GM23338 (cell line): ENCODE measurements around the gene RBM38. TPM values are rescaled to one million over a fixed set of nuclear protein-coding genes. Genes with fewer than 3 reads are reported as not detected.

Source experiments
- ATAC-seq: fragments of 200-7000 bp; cut with Tn5 transposase; 3 replicates; pipeline ENCODE4 v1.9.1; 2020
- DNase-seq: peaks from one replicate; pipeline ENCODE4 v3.0.0-alpha.2; 2015; ENCODE audit warnings: low spot score
- H2AFZ ChIP-seq: fragments of 200-600 bp; sonication (generic); 2 replicates; pipeline ENCODE4 v1.8.0; 2016; ENCODE audit warnings: antibody characterized with exemption, mild to moderate bottlenecking, moderate library complexity
- H3F3A ChIP-seq: fragments of 200-600 bp; sonication (generic); replicated peaks from 2 replicates; pipeline ENCODE4 v1.8.0; 2017; ENCODE audit warnings: antibody characterized with exemption, mixed run types, low read depth
- H3K27ac ChIP-seq: fragments of 200-600 bp; sonication (generic); 2 replicates; pipeline ENCODE4 v1.6.1; 2016; ENCODE audit warnings: low read depth
- H3K27me3 ChIP-seq: fragments of 200-600 bp; sonication (generic); 2 replicates; pipeline ENCODE4 v1.8.0; 2016; ENCODE audit warnings: mild to moderate bottlenecking, mixed run types, moderate library complexity; ENCODE audit not compliant: insufficient read depth
- H3K36me3 ChIP-seq: fragments of 200-600 bp; sonication (generic); 2 replicates; pipeline ENCODE4 v1.8.0; 2016; ENCODE audit warnings: mild to moderate bottlenecking; ENCODE audit not compliant: insufficient read depth
- H3K4me1 ChIP-seq: fragments of 200-600 bp; sonication (generic); 2 replicates; pipeline ENCODE4 v1.8.0; 2016; ENCODE audit warnings: mild to moderate bottlenecking, moderate library complexity; ENCODE audit not compliant: insufficient read depth
- H3K4me2 ChIP-seq: fragments of 200-600 bp; sonication (generic); 2 replicates; pipeline ENCODE4 v1.7.1; 2017; ENCODE audit warnings: mixed run types
- H3K4me3 ChIP-seq: fragments of 200-600 bp; sonication (generic); 2 replicates; pipeline ENCODE4 v1.6.1; 2016; ENCODE audit warnings: mixed run types
- H3K79me2 ChIP-seq: fragments of 200-600 bp; sonication (generic); replicated peaks from 2 replicates; pipeline ENCODE4 v1.8.0; 2017; ENCODE audit warnings: mild to moderate bottlenecking; ENCODE audit not compliant: insufficient read depth
- H3K9me2 ChIP-seq: fragments of 200-600 bp; sonication (generic); 2 replicates; pipeline ENCODE4 v1.8.0; 2017; ENCODE audit not compliant: insufficient read depth
- H4K20me1 ChIP-seq: fragments of 200-600 bp; sonication (generic); replicated peaks from 2 replicates; pipeline ENCODE4 v1.8.0; 2017; ENCODE audit warnings: mild to moderate bottlenecking; ENCODE audit not compliant: insufficient read depth
- H3K27ac Mint-ChIP-seq: 2 replicates; pipeline ENCODE4 v1.8.0; 2020; ENCODE audit warnings: inconsistent platforms, mild to moderate bottlenecking, moderate library complexity, mixed read lengths
- H3K27me3 Mint-ChIP-seq: 3 replicates; pipeline ENCODE4 v1.8.0; 2022; ENCODE audit warnings: low read depth, mild to moderate bottlenecking, moderate library complexity, mixed read lengths, inconsistent platforms; ENCODE audit not compliant: insufficient read depth, poor library complexity
- H3K36me3 Mint-ChIP-seq: 3 replicates; pipeline ENCODE4 v1.8.0; 2021; ENCODE audit warnings: low read depth, mild to moderate bottlenecking, inconsistent platforms, moderate library complexity, mixed read lengths
- H3K4me1 Mint-ChIP-seq: 3 replicates; pipeline ENCODE4 v1.8.0; 2020; ENCODE audit warnings: mild to moderate bottlenecking, inconsistent platforms, mixed read lengths
- H3K4me3 Mint-ChIP-seq: 3 replicates; pipeline ENCODE4 v1.8.0; 2021; ENCODE audit warnings: moderate library complexity, mild to moderate bottlenecking, inconsistent platforms, mixed read lengths
- H3K9me3 Mint-ChIP-seq: 3 replicates; pipeline ENCODE4 v1.8.0; 2020; ENCODE audit warnings: moderate library complexity, mild to moderate bottlenecking, inconsistent platforms, mixed read lengths
- CREB1 ChIP-seq: fragments of 250-450 bp; sonication (Bioruptor Pico); IDR thresholded peaks from 2 replicates; pipeline ENCODE4 v1.5.0; 2020; ENCODE audit warnings: low read depth, mild to moderate bottlenecking, moderate library complexity
- CTCF ChIP-seq, 2 experiments: fragments of 200-600 bp in 1 of 2; sonication (generic) in 1 of 2; conservative IDR thresholded peaks; 2 replicates each; pipeline versions ENCODE4 v1.5.1 to v1.6.1; 2016 to 2017; ENCODE audit warnings: antibody characterized with exemption in 2 of 2, low read depth in 2 of 2, mild to moderate bottlenecking in 2 of 2, moderate library complexity in 1 of 2
- JUNB ChIP-seq: IDR thresholded peaks from one replicate; pipeline ENCODE4 v1.6.1; 2016; ENCODE audit warnings: antibody characterized with exemption; ENCODE audit not compliant: unreplicated experiment
- NANOG ChIP-seq: IDR thresholded peaks from 2 replicates; pipeline ENCODE4 v1.6.1; 2016; ENCODE audit warnings: antibody characterized with exemption, borderline replicate concordance
- REST ChIP-seq: IDR thresholded peaks from one replicate; pipeline ENCODE4 v1.6.1; 2018; ENCODE audit warnings: antibody characterized with exemption; ENCODE audit not compliant: unreplicated experiment
- ZNF331 ChIP-seq: fragments of 250-450 bp; sonication (Bioruptor Pico); IDR thresholded peaks from 2 replicates; pipeline ENCODE4 v1.5.0; 2020; ENCODE audit warnings: low read depth, mild to moderate bottlenecking, moderate library complexity
- polyA plus RNA-seq: library from polyadenylated mRNA; unstranded; fragments of >200 nt; fragmentation: Nextera tagmentation; extraction: Ambion mirVana; gene quantifications from 2 replicates; pipeline ENCODE4 v1.2.1, GENCODE V29; 2016
- total RNA-seq: library from RNA; depleted of rRNA; stranded (reverse); fragments of >200 nt; shearing (Covaris generic); gene quantifications from 2 replicates; pipeline ENCODE4 v1.2.3, GENCODE V29; 2014

RBM38 gene
- total and polyA plus RNA-seq, 2 experiments from 2014 or later: 22.9 to 80.5 TPM

- TF ChIP-seq REST: no peak
- TF ChIP-seq JUNB: no peak
- no peak for TF ChIP-seq ZNF331
- TF ChIP-seq CTCF (conservative IDR thresholded peaks at IDR 0.05; ENCODE audit: low read depth in 2 of 2): no peak
- no peak for TF ChIP-seq NANOG
These were observed 48.8 kb downstream of the RBM38 start (continued) for GRCh38 chr20:57439993-57440392.

- Histone ChIP-seq H3K4me1 (no peaks in the 10 kb centered on the region), H3F3A (no peaks in the 10 kb centered on the region), H3K9me2 (no peaks in the 10 kb centered on the region), H2AFZ (peak overlapping the region; percentile 87), H4K20me1 (no peaks in the 10 kb centered on the region), H3K79me2 (no peaks in the 10 kb centered on the region), H3K27me3 (no peaks in the 10 kb centered on the region), H3K27ac (no peak overlapping the region), H3K4me2 (no peak overlapping the region), H3K4me3 (no peak overlapping the region), H3K36me3 (no peaks in the 10 kb centered on the region)
- no peaks in the 10 kb centered on the region for H3K36me3 Mint-ChIP-seq
- TF ChIP-seq NANOG (no peak), JUNB (no peak)
- peaks cover 14% of the 10 kb centered on the region for H3K4me1 Mint-ChIP-seq
- H3K9me3 Mint-ChIP-seq: no peaks in the 10 kb centered on the region; the same call in 2 of the 3 replicates
- ATAC-seq (peak; percentile 74), DNase-seq (peak; percentile 42)
- no peak overlapping the region for H3K4me3 Mint-ChIP-seq
- H3K27ac Mint-ChIP-seq: no peak overlapping the region; the same call in 1 of the 2 replicates
- H3K27me3 Mint-ChIP-seq: peaks cover 14% of the 10 kb centered on the region
These were observed 49.7 kb downstream of the RBM38 start for GRCh38 chr20:57440678-57441509.

- H4K20me1 ChIP-seq: no peaks in the 10 kb centered on the region
- no peaks in the 10 kb centered on the region for H3K27me3 ChIP-seq
- no peaks in the 10 kb centered on the region for H3K79me2 ChIP-seq
- DNase-seq (no peak), ATAC-seq (no peak)
- H3F3A ChIP-seq: no peaks in the 10 kb centered on the region
- Mint-ChIP-seq H3K27ac (no peak overlapping the region; the same call in 1 of the 2 replicates), H3K4me3 (no peak overlapping the region), H3K9me3 (no peaks in the 10 kb centered on the region; the same call in 2 of the 3 replicates), H3K4me1 (peaks cover 11% of the 10 kb centered on the region), H3K27me3 (peaks cover 14% of the 10 kb centered on the region), H3K36me3 (no peaks in the 10 kb centered on the region)
- H3K9me2 ChIP-seq: no peaks in the 10 kb centered on the region
- no peak overlapping the region for H3K4me3 ChIP-seq
- peak overlapping the region; percentile 87 for H2AFZ ChIP-seq
- no peak for TF ChIP-seq CREB1 (CRISPR knock-in tag)
- H3K4me2 ChIP-seq: no peak overlapping the region
- no peaks in the 10 kb centered on the region for H3K36me3 ChIP-seq
- H3K27ac ChIP-seq: no peak overlapping the region
- no peaks in the 10 kb centered on the region for H3K4me1 ChIP-seq
These were observed 50.4 kb downstream of the RBM38 start for GRCh38 chr20:57441510-57442154.
